ENCODE measurements around the gene DYRK3. TPM values are rescaled to one million over a fixed set of nuclear protein-coding genes. Genes with fewer than 3 reads are reported as not detected.

The DYRK3 gene
- polyA plus RNA-seq, 12 donors = 3.3 to 6.5 (median 5.3) TPM; not detected in 2

GRCh38 chr1:206658981-206659273 lies 23.6 kb downstream of the DYRK3 start:
- no peak for DNase-seq

GRCh38 chr1:206660136-206660535 lies 24.8 kb downstream of the DYRK3 start:
- DNase-seq = no peak

GRCh38 chr1:206661161-206661820 lies 26.0 kb downstream of the DYRK3 start:
- no peak for DNase-seq

- no peak for DNase-seq
These were observed 27.2 kb downstream of the DYRK3 start for GRCh38 chr1:206662396-206663092.

GRCh38 chr1:206663362-206663761 lies 28.0 kb downstream of the DYRK3 start:
- no peak for DNase-seq

- DNase-seq = peak; percentile 77
These were observed 28.7 kb downstream of the DYRK3 start for GRCh38 chr1:206663832-206664652.

- DNase-seq = no peak
These were observed 29.4 kb downstream of the DYRK3 start for GRCh38 chr1:206664740-206665139.

- DNase-seq = no peak
These were observed 30.8 kb downstream of the DYRK3 start for GRCh38 chr1:206666031-206666561.

- DNase-seq = no peak
These were observed 31.8 kb downstream of the DYRK3 start for GRCh38 chr1:206666954-206667665.

GRCh38 chr1:206668351-206668750 lies 33.0 kb downstream of the DYRK3 start:
- no peak for DNase-seq

- DNase-seq = no peak
These were observed 33.6 kb downstream of the DYRK3 start for GRCh38 chr1:206668874-206669410.

GRCh38 chr1:206672011-206672688 lies 36.8 kb downstream of the DYRK3 start:
- no peak for DNase-seq

- DNase-seq = no peak
These were observed 37.8 kb downstream of the DYRK3 start for GRCh38 chr1:206672844-206673758.

- no peak for DNase-seq
These were observed 38.9 kb downstream of the DYRK3 start for GRCh38 chr1:206674236-206674635.

- no peak for DNase-seq
These were observed 39.4 kb downstream of the DYRK3 start for GRCh38 chr1:206674745-206675175.

- no peak for DNase-seq
These were observed 41.2 kb downstream of the DYRK3 start for GRCh38 chr1:206676499-206676898.

GRCh38 chr1:206678490-206678889 lies 43.2 kb downstream of the DYRK3 start:
- DNase-seq = no peak

- no peak for DNase-seq
These were observed 44.4 kb downstream of the DYRK3 start for GRCh38 chr1:206679738-206680211.

- DNase-seq = no peak
These were observed 44.9 kb downstream of the DYRK3 start for GRCh38 chr1:206680279-206680678.

- no peak for DNase-seq
These were observed 46.0 kb downstream of the DYRK3 start for GRCh38 chr1:206681359-206681758.

Data from muscle of arm (tissue), 12 donors.